Subcutaneous abdominal adipose tissue (tissue), 5 donors: ENCODE results near the gene PROKR2.

Experiments
- H3K27ac ChIP-seq: one replicate; pipeline ENCODE4 v1.7.0; 2013; ENCODE audit warnings: low read depth, mild to moderate bottlenecking, inconsistent platforms, low read length, moderate library complexity
- H3K27me3 ChIP-seq, 5 donors: one replicate each; pipeline ENCODE4 v1.7.0; 2013; ENCODE audit warnings: low read length in 5 of 5, inconsistent platforms in 1 of 5; ENCODE audit not compliant: control insufficient read depth in 5 of 5, insufficient read depth in 4 of 5
- H3K36me3 ChIP-seq, 5 donors: one replicate each; pipeline ENCODE4 v1.7.0; 2013; ENCODE audit warnings: low read length in 5 of 5; ENCODE audit not compliant: control insufficient read depth in 5 of 5, insufficient read depth in 5 of 5
- H3K4me1 ChIP-seq, 5 donors: one replicate each; pipeline ENCODE4 v1.7.0; 2013; ENCODE audit warnings: low read length in 5 of 5, mild to moderate bottlenecking in 3 of 5, moderate library complexity in 1 of 5; ENCODE audit not compliant: control insufficient read depth in 5 of 5, insufficient read depth in 5 of 5
- H3K4me3 ChIP-seq, 5 donors: one replicate each; pipeline ENCODE4 v1.7.0; 2013; ENCODE audit warnings: low read length in 5 of 5, low read depth in 1 of 5
- H3K9ac ChIP-seq, 5 donors: one replicate each; pipeline ENCODE4 v1.7.0; 2013; ENCODE audit warnings: low read length in 5 of 5, mild to moderate bottlenecking in 4 of 5, moderate library complexity in 3 of 5
- H3K9me3 ChIP-seq, 5 donors: one replicate each; pipeline ENCODE4 v1.7.0; 2013; ENCODE audit warnings: low read length in 5 of 5; ENCODE audit not compliant: control insufficient read depth in 5 of 5
- donor health status: healthy.
- donor health status: healthy.
- donor health status: healthy.
- donor health status: healthy.
- donor health status: healthy.

PROKR2 gene

DNA sequence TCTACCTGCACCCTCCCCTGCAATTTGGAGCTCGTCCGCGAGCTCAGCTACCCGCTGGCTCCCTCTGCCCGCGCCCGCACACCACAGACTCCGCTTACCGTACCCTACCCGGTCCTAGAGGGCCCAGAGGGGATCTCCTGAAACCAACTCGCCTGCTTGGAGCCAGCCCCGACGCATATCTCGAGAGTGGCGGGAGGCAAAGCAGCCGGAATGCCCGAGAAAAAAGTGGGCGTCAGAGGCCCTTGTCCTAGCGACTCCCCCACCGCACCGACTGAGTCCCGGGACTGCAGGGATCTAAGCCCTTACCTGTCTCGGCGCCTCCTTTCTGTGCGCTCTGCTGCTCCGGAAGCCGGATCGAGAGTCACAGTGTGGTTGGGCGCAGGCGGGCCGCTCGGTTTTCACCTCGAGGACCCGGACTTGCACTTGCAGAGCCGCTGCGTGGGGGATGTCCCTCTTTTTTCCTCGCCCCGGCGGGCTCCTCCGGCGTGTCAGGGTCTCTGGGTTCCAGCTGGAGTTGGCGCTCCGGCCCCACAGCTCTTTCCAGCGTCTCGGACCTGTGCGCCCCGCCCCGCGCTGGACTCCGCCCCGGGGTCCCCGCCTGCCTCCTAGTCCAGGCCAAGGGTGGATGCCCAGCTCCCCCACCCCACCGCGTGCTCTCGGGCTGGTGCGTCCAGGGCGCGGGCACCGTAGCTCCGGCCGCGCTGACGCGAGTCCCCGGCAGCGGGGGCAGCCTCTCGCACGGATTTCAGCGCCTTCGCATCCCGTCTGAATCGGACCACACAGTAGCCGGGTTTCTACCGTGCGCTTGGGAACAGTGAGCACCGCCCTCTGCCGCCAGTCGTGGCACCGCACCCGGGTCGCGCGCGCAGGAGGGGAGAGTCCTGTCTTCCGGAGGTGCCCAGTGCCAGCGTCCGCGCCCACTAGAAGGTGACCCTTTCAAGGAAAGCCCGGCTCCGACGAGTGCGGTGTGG is at the start of gene PROKR2:
PROKR2 (minus strand) TSS at position 767 of the 971 bp plus-strand sequence. CDS start 2,585 bp downstream, outside the sequence.
- Histone ChIP-seq H3K9me3 (peaks cover 0 to 6% (median 0%) of the 10 kb centered on the region in 5 donors), H3K4me3 (no peak within 1 kb of the TSS), H3K9ac (no peak within 1 kb of the TSS), H3K27ac (no peak within 1 kb of the TSS), H3K4me1 (no peaks in the 10 kb centered on the region), H3K36me3 (no peaks in the 10 kb centered on the region), H3K27me3 (peaks cover 19 to 40% (median 36%) of the 10 kb centered on the region in 5 donors)

DNA sequence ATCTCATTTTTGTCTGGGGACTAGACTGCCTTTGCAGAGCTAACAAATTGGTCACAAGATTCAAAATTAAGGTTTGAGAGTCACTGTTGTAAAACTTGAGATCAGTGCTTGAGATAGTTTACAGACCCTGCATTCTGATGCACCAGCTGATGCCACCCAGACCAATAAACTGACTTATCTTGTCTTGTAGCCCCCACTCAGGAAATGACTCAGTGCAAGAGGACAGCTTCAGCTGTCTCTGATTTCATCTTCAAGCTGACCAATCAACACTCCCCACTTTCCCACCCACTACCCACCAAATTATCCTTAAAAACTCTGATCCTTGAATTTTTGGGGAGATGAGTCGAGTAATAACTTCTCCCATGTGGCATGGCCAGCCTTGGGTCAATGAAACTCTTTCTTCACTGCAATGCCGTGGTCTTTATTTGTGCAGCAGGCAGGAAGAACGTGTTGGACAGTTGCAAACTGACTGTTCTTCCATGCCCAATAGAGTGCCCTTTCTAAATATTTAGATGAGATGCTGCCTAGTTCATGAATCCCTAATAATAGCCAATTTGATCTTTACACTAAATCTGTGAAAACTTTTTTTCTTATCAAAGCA is 48.3 kb upstream of the PROKR2 start:
- Histone ChIP-seq H3K4me3 (no peak overlapping the region), H3K4me1 (no peaks in the 10 kb centered on the region)

DNA sequence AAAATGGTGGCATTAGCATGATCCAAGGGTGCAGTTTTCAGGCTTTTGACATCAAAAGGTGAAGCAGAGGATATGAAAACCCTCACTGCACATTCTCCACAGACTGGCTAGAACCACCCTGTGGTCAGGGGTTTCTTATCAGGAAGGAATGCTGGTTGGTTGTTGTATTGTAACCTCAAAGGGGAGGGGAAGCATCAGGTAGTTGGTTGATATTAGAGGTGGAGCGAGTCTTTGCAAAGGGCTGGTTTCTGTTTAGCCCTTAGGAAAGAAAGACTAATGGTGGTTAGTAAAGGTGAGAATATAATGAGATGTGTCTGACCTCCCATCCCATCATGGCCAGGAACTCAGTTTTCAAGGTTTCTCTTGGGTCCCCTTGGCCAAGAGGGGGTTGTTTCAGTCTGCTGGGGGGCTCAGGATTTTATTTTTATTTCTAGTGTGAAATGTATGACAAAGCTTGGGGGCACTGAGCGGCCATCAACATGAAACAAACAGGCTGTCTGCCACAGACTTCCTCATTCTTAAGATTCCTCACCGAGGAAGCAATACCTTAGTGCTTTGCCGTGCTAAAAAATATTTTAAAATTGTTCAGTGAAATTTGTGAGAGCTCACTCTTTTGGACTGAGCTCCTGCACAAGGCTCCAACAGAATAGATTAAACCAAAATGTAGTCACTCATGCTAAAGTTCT is 47.5 kb upstream of the PROKR2 start:
- Histone ChIP-seq H3K4me3 (no peak overlapping the region), H3K4me1 (no peaks in the 10 kb centered on the region), H3K27ac (no peak overlapping the region)

More for the DNA sequence above, 48.3 kb upstream of the PROKR2 start:
- peaks cover 0 to 11% (median 7%) of the 10 kb centered on the region in 5 donors for H3K9me3 ChIP-seq
- H3K9ac ChIP-seq, result no peak overlapping the region
- no peaks in the 10 kb centered on the region for H3K36me3 ChIP-seq
- H3K27ac ChIP-seq, result no peak overlapping the region
- H3K27me3 ChIP-seq, result peaks cover 0 to 2% (median 0%) of the 10 kb centered on the region in 5 donors

DNA sequence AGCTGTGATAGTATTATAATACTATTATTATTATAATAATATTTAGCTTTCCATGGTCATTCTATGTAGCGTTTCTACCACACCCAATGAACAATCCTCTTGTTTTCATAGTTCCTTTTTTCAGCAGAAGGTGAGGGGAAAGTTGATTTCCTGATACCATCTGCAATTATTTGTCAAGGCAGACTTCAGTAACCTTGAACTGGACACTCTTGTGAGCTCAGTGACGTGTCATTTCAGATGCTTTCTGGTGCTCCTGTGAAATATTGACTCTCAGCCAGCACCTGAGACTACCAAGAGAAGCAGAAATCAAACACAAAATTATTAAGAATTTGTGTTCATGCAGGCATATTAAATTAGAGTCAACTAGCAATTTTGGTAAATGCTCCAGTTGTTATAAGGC is 46.0 kb upstream of the PROKR2 start:
- H3K9me3 ChIP-seq, result peaks cover 0 to 15% (median 7%) of the 10 kb centered on the region in 5 donors
- no peak overlapping the region for H3K9ac ChIP-seq
- H3K4me1 ChIP-seq, result no peaks in the 10 kb centered on the region
- H3K4me3 ChIP-seq, result no peak overlapping the region
- H3K36me3 ChIP-seq, result no peaks in the 10 kb centered on the region
- H3K27me3 ChIP-seq, result peaks cover 0 to 2% (median 0%) of the 10 kb centered on the region in 5 donors
- no peak overlapping the region for H3K27ac ChIP-seq

More for the DNA sequence above, 47.5 kb upstream of the PROKR2 start:
- Histone ChIP-seq H3K9me3 (peaks cover 0 to 15% (median 7%) of the 10 kb centered on the region in 5 donors), H3K36me3 (no peaks in the 10 kb centered on the region), H3K9ac (no peak overlapping the region), H3K27me3 (peaks cover 0 to 2% (median 0%) of the 10 kb centered on the region in 5 donors)

DNA sequence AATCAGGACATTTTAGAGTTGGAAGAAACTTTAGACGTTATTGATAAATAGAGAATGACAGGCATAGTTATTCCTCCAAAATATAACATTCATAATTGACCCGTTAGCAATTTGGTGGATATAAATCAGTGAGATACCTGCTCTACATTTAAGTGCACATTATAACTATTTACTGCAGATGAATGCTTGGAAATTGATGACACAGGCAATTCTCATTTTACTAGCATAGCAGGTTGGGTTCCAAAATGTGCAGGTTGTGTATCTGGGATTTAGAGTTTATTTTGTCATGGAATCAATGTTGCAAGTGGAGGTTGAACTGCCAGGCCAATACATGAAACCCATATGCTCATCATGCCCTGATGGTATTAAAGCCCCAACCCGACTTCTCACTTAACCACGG is 44.4 kb upstream of the PROKR2 start:
- no peak overlapping the region for H3K27ac ChIP-seq
- no peaks in the 10 kb centered on the region for H3K4me1 ChIP-seq
- H3K36me3 ChIP-seq, result no peaks in the 10 kb centered on the region
- no peak overlapping the region for H3K9ac ChIP-seq
- peaks cover 0 to 15% (median 7%) of the 10 kb centered on the region in 5 donors for H3K9me3 ChIP-seq
- H3K4me3 ChIP-seq, result no peak overlapping the region
- H3K27me3 ChIP-seq, result peaks cover 0 to 2% (median 0%) of the 10 kb centered on the region in 5 donors

DNA sequence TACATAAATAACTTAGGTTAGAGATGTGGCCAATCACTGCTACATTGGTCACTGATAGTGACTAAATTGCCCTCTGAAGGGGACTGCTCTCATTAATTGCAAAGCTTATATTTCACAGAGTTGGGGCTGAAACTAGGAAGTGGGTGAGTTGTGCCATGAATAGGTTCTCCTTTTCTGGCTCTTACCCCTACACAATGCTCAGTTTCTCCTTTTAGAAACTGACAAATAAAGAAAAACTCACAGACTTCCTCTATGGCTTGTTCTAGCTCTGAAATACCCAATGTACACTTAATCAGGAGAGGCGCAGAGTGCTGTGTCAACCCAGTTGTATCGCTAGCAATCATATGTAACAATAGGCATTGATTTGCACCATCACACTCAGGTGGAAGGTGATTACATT is 41.2 kb upstream of the PROKR2 start:
- Histone ChIP-seq H3K27me3 (no peaks in the 10 kb centered on the region), H3K4me1 (no peaks in the 10 kb centered on the region), H3K36me3 (no peaks in the 10 kb centered on the region), H3K9ac (no peak overlapping the region), H3K4me3 (no peak overlapping the region), H3K9me3 (peaks cover 0 to 10% (median 3%) of the 10 kb centered on the region in 5 donors), H3K27ac (no peak overlapping the region)

DNA sequence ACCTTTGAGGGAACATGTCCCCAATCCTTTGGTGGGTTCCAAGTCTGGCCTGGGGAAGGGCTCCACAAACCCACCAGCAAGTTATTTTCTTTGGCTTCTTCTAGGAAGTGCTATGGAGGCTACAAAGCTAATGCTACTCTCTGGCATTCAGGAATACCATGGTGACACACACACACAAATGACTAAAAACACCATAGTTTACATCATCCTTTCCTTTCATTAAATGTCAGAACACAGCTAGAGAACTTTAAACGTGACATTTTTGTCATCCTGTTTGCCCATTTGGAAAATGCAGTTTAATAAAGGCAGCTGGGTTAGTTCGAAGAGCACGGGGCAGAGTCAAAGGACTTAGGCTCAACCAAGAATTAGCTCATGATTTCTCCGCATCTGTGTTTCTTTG is 40.2 kb upstream of the PROKR2 start:
- Histone ChIP-seq H3K9ac (no peak overlapping the region), H3K36me3 (no peaks in the 10 kb centered on the region), H3K27me3 (no peaks in the 10 kb centered on the region), H3K27ac (no peak overlapping the region), H3K4me3 (no peak overlapping the region), H3K4me1 (no peaks in the 10 kb centered on the region), H3K9me3 (peaks cover 0 to 9% (median 3%) of the 10 kb centered on the region in 5 donors)

DNA sequence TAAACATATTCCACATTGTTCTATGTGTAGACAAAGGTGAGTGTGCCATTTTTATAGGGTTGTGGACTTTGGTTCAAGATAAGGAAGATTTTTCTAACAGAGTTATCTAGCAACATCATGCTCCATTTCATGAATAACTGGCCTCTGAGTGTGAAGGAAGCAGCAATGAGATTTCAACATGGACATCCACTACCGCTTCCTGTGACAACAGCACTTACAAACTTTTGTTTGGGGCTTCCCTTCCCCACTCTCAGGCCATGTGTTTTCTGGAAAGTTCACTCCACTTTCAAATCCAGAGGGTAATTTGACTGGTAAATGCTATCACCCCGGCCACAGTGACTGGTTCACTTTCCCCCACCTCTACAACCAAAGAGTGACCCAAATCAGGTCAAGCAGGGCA is 38.1 kb upstream of the PROKR2 start:
- no peaks in the 10 kb centered on the region for H3K36me3 ChIP-seq
- H3K9me3 ChIP-seq, result peaks cover 0 to 5% (median 0%) of the 10 kb centered on the region in 5 donors
- no peaks in the 10 kb centered on the region for H3K27me3 ChIP-seq
- H3K4me3 ChIP-seq, result no peak overlapping the region
- H3K27ac ChIP-seq, result no peak overlapping the region
- no peak overlapping the region for H3K9ac ChIP-seq
- no peaks in the 10 kb centered on the region for H3K4me1 ChIP-seq

DNA sequence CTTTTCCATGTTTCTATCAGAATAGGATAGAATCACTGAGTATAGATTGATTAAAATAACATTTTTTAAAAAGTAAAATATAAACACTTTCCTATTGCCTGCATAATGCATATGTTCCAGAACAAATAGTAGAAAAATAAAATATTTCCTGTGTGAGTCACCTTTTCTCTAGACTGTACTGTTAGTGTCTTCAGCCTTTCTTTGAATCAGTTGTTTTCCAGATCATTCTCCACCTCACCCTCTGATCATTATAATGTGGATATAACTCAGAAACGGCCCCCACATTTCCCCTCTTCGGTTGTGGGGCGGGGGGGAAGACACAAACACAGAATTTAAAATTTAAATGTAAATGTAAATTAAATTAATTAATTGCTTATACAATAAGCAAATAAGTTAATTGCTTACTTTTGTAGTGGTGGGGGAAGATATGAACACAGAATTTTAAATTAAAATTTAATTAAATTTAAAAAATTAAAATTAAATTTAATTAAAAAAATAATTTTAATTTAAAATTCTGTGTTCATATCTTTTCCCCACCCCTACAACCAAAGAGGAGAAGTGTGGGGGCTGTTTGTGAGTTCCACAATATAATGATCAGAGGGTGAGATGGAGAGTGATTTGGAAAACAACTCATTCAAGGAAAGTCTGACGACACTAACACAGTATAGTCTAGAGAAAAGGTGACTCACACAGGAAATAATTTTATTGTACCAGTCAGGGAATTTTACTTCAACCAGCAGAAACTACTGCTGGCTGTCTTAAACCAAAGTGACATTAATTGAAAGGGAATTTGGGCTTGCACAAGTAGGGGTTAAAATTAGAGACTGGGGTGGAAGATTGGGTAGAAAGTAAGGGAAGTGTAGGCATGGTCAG is 37.1 kb upstream of the PROKR2 start:
- Histone ChIP-seq H3K4me3 (no peak overlapping the region), H3K9me3 (no peaks in the 10 kb centered on the region), H3K27me3 (no peaks in the 10 kb centered on the region), H3K9ac (no peak overlapping the region), H3K4me1 (no peaks in the 10 kb centered on the region), H3K36me3 (no peaks in the 10 kb centered on the region), H3K27ac (no peak overlapping the region)
